Activated CD8-positive, alpha-beta memory T cell treated with anti-CD3 and anti-CD28 coated beads for 4 hours (primary cell): Measurements from ENCODE around the gene PIERCE2.
"Not testable (repeated sequence)": the region's sequence is repeated elsewhere in the genome, so short reads cannot be mapped to it uniquely, and the experiment has no call there.

ENCODE experiments used
- DNase-seq, 2 donors: peaks; one replicate each; pipeline ENCODE4 v3.0.0-alpha.2; 2020; ENCODE audit warnings: low read depth in 2 of 2

PIERCE2 gene

DNA sequence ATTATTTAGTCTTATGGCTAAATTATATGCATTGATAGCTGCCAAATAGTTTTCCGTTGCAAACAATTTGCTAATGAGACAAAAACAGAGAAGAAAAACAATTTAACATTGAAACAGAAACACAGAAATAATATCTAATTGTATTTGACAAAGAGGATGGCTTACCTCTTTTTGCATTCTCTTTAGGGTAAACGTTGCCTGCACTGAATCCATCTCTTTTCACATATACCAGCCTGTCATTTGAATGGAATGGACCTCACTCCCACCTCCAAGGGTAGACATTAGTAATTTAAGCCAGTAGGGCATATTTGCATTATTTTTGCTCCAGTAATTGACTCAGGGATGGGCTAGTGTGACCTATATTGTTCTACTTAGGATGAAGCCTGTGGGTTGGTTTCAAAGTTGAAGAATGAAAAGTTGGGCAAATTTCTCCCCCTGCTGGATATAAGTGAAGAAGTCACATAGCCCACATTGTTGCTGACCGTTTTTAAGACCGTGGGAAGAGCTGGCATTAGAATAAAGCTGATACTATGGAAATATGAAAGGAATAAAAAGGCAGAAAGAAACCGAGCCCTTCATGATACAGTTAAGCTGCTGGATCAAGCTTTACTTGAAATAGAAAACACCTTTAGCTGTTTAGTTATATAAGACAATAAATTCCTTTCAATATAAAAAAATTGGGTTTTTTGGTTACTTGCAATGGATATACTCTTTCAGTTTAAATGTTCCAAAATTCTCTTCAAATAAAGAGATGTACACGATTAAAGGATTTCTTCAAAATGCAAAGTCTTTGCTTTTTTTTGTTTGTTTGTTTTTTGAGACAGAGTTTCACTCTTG lies 26.9 kb downstream of the PIERCE2 start:
- no peak for DNase-seq

DNA sequence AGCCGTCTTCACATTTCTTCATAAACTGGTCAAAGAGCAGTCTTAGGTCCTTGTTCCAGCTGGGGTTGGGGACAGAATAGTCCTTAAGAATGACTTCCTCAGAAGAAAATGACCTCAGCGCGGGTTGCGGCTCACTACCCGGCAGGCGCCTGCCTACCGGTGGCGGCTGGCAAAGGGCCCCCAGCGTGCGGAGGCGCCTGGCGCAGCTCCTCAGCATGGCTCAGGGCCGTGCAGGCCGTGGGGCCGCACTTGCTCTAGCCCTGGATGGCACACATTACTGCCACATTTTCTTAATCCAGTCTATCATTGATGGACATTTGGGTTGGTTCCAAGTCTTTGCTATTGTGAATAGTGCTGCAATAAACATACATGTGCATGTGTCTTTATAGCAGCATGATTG lies 34.8 kb downstream of the PIERCE2 start:
- DNase-seq = not testable (repeated sequence)

DNA sequence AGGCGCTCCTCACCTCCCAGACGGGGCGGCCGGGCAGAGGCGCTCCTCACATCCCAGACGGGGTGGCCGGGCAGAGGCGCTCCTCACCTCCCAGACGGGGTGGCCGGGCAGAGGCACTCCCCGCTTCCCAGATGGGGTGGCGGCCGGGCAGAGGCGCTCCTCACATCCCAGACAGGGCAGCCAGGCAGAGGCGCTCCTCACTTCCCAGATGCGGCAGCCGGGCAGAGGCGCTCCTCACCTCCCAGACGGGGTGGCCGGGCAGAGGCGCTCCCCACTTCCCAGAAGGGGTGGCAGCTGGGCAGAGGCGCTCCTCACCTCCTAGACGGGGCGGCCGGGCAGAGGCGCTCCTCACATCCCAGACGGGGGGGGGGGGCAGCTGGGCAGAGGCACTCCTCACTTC lies 37.6 kb downstream of the PIERCE2 start:
- DNase-seq = not testable (repeated sequence)

DNA sequence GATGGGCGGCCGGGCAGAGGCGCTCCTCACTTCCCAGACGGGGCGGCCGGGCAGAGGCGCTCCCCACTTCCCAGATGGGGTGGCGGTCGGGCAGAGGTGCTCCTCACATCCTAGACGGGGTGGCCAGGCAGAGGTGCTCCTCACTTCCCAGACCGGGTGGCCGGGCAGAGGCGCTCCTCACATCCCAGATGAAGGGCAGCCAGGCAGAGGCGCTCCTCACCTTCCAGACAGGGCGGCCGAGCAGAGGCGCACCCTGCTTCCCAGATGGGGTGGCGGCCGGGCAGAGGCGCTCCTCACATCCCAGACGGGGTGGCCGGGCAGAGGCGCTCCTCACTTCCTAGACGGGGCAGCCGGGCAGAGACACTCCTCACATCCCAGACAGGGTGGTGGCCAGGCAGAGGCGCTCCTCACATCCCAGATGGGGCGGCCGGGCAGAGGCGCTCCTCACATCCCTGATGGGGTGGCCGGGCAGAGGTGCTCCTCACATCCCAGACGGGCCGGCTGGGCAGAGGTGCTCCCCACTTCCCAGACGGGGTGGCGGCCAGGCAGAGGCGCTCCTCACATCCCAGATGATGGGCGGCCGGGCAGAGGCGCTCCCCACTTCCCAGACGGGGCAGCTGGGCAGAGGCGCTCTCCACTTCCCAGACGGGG lies 38.2 kb downstream of the PIERCE2 start:
- not testable (repeated sequence) for DNase-seq

DNA sequence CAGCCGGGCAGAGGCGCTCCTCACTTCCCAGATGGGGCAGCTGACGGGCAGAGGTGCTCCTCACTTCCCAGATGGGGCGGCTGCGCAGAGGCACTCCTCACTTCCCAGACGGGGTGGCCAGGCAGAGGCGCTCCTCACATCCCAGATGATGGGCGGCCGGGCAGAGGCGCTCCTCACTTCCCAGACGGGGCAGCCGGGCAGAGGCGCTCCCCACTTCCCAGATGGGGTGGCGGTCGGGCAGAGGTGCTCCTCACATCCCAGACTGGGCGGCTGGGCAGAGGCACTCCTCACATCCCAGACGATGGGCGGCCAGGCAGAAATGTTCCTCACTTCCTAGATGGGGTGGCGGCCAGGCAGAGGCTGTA lies 38.7 kb downstream of the PIERCE2 start:
- DNase-seq = not testable (repeated sequence)

DNA sequence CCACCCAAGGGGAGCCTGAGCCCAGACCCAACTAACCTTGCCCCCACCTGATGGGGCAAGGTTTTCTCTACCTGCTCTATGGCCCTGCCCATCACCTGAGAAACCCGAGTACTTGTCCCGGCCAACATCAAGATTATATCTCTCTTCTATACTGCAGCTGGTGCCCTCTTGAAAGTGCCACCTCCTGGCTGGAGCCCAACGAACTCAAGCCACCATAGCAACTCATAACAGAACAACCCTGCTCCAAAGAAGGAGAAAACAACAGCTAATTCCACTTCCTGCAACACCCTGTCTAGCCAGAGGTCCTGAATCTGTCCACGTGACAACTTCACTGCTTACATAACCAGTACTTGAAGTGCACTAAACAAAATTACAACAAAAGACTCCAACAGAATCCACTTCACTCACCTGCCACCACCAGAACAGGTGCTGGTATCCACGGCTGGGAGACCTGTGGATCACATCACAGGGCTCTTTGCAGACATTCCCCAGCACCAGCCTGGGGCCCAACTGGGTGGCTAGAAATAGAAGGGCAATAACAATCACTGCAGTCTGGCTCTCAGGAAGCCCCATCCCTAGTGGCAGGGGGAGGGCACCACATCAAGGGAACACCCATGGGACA lies 49.2 kb downstream of the PIERCE2 start:
- DNase-seq = no peak

DNA sequence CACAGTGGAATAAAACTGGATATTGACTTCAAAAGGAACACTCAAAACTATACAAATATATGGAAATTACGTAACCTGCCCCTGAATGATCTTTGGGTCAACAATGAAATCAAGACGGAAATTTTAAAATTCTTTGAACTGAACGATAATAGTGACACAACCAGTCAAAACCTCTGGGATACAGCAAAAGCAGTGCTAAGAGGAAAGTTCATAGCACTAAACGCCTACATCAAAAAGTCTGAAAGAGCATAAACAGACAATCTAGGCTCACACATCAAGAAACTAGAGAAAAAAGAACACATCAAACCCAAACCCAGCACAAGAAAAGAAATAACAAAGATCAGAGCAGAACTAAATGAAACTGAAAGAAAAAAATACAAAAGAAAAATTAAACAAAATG lies 53.2 kb downstream of the PIERCE2 start:
- DNase-seq = no peak

DNA sequence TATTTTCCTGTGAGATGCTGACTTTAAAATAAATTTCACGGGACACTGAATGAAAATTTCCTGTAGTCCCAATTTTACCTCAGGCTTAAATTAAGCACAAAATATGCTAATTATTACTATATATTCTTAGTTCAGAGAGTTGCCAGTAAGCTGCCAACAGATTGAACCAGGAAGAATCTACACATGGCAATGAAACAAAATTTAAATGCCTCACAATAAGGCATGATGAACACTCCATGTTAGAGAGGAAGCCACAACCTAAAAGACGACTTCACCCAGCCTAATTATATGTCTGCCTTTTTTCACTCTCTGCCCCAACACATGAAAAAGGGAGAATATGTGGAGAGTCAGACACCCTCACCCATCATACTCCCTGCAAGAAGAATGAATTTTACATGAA lies 60.0 kb downstream of the PIERCE2 start:
- DNase-seq = no peak
